ENCODE data around the gene RNU1-1. TPM values are rescaled to one million over a fixed set of nuclear protein-coding genes. Genes with fewer than 3 reads are reported as not detected.
"Not testable (repeated sequence)": the region's sequence is repeated elsewhere in the genome, so short reads cannot be mapped to it uniquely, and the experiment has no call there.

Gene RNU1-1
- total and polyA plus RNA-seq, 9 of the 15 experiments (the other 6 are each of a cell fraction or from before 2014, with no cell fraction given) = under 0.01 to 32,823 (median 2,538) TPM; not detected in 4

DNA sequence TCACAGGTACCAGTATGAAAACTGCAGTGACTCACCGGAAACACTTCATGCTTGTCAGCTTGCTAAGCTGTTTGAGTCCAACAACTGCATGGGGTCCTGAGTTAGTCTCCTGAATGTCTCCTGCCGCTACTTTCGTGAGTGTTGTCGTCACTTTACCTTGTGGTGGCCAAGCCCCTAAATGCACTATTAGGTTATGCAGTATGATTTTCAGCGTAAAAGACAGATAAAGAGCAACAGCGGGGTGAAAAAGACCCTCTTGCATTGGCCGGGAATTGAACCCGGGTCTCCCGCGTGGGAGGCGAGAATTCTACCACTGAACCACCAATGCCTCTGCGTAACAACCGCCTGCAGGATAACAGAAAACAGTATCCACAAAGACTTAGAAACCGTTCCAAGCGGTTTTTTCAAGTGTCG is 31.6 kb upstream of the RNU1-1 start (continued):
- TF ChIP-seq ZBTB5 (IDR thresholded peaks at IDR 0.05) (peak; percentile 82), NONO (IDR thresholded peaks at IDR 0.05; ENCODE audit: low read depth in 2 of 2, low read length in 1 of 2) (0 out of 4 replicates have a peak, but pooled peaks of 1 of the 2 experiments have one; percentile 30), ARID3A (IDR thresholded peaks at IDR 0.05; ENCODE audit: borderline replicate concordance, low read depth, low read length) (peak; percentile 49; the same call in 1 of the 2 replicates), CSDE1 (IDR thresholded peaks at IDR 0.05) (peak in 1 of 2 experiments; percentile 80; a peak in 2 of 4 replicates), JUND (IDR thresholded peaks at IDR 0.05; ENCODE audit: borderline replicate concordance, low read depth, low read length) (peak; percentile 34), TEAD4 (IDR thresholded peaks at IDR 0.05; ENCODE audit: low read length) (peak; percentile 72), TRIM24 (IDR thresholded peaks at IDR 0.05) (peak in 1 of 2 experiments; percentile 60; a peak in 2 of 4 replicates), ZSCAN29 (IDR thresholded peaks at IDR 0.05) (peak; percentile 88), ZNF589 (CRISPR knock-in tag; IDR thresholded peaks at IDR 0.05; ENCODE audit: low read depth) (0 out of 2 replicates have a peak, but pooled peaks have one; percentile 17), MYC (IDR thresholded peaks at IDR 0.05; ENCODE audit: low read depth, low read length) (peak; percentile 44; the same call in 1 of the 2 replicates), PHF21A (IDR thresholded peaks at IDR 0.05; ENCODE audit: borderline replicate concordance, low read depth) (0 out of 2 replicates have a peak, but pooled peaks have one; percentile 13), MYNN (IDR thresholded peaks at IDR 0.05) (0 out of 2 replicates have a peak, but pooled peaks have one; percentile 37), RFX1 (IDR thresholded peaks at IDR 0.05) (0 out of 2 replicates have a peak, but pooled peaks have one; percentile 12), POLR2H (tag; IDR thresholded peaks at IDR 0.05; ENCODE audit: low read depth) (peak; percentile 100), BRD9 (IDR thresholded peaks at IDR 0.05; ENCODE audit: low read depth, partially characterized antibody) (peak; percentile 98), ATF7 (IDR thresholded peaks at IDR 0.05) (peak; percentile 65), HDAC1 (IDR thresholded peaks at IDR 0.05) (peak in 1 of 2 experiments; percentile 97; a peak in 2 of 4 replicates), ZBTB8A (IDR thresholded peaks at IDR 0.05; ENCODE audit: partially characterized antibody) (peak; percentile 86), NCOA2 (IDR thresholded peaks at IDR 0.05; ENCODE audit: partially characterized antibody in 2 of 2) (peak in 1 of 2 experiments; percentile 73), BDP1 (IDR thresholded peaks at IDR 0.05; ENCODE audit: insufficient read depth, insufficient read length) (peak; percentile 57), ARNT (IDR thresholded peaks at IDR 0.05) (peak; percentile 28 to 89; a peak in 2 of 4 replicates)
- TF ChIP-seq, protein P1, sequence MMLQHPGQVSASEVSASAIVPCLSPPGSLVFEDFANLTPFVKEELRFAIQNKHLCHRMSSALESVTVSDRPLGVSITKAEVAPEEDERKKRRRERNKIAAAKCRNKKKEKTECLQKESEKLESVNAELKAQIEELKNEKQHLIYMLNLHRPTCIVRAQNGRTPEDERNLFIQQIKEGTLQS (IDR thresholded peaks at IDR 0.05) = not testable (repeated sequence)
- TF ChIP-seq, protein P1 (CRISPR knock-in tag; conservative IDR thresholded peaks at IDR 0.05) = peak; percentile 49; the same call in 1 of the 2 replicates
- TF ChIP-seq JUND (tag; IDR thresholded peaks at IDR 0.05; ENCODE audit: borderline replicate concordance, low read depth, low read length); TEAD4 (CRISPR knock-in tag; IDR thresholded peaks at IDR 0.05; ENCODE audit: borderline replicate concordance); MYC (CRISPR knock-in tag; IDR thresholded peaks at IDR 0.05; ENCODE audit: borderline replicate concordance, low read depth); MYNN (CRISPR knock-in tag; IDR thresholded peaks at IDR 0.05): not testable (repeated sequence)
